NCI-H2171 (cell line): ENCODE data around the gene VAPB.

Source experiments
- DNase-seq: peaks from one replicate; lab custom pipeline; 2025; lab: John Stamatoyannopoulos, UW

The VAPB gene

GRCh38 chr20:58481481-58482021 lies 92.5 kb downstream of the VAPB start:
- no peak for DNase-seq

- DNase-seq, result no peak
Measured at GRCh38 chr20:58482416-58482815, 93.4 kb downstream of the VAPB start.

- no peak for DNase-seq
Measured at GRCh38 chr20:58483051-58483450, 94.0 kb downstream of the VAPB start.

- DNase-seq, result no peak
Measured at GRCh38 chr20:58483470-58483869, 94.4 kb downstream of the VAPB start.

- DNase-seq, result no peak
Measured at GRCh38 chr20:58485393-58485792, 96.4 kb downstream of the VAPB start.

GRCh38 chr20:58486207-58486606 lies 97.2 kb downstream of the VAPB start:
- DNase-seq, result no peak

GRCh38 chr20:58492074-58492718 lies 103.2 kb downstream of the VAPB start:
- DNase-seq, result no peak

- DNase-seq, result no peak
Measured at GRCh38 chr20:58492795-58493524, 103.9 kb downstream of the VAPB start.

- no peak for DNase-seq
Measured at GRCh38 chr20:58494923-58495622, 106.0 kb downstream of the VAPB start.

- DNase-seq, result no peak
Measured at GRCh38 chr20:58495623-58496428, 106.8 kb downstream of the VAPB start.

GRCh38 chr20:58496429-58496769 lies 107.4 kb downstream of the VAPB start:
- no peak for DNase-seq

GRCh38 chr20:58497076-58497641 lies 108.1 kb downstream of the VAPB start:
- no peak for DNase-seq

- no peak for DNase-seq
Measured at GRCh38 chr20:58497724-58498469, 108.9 kb downstream of the VAPB start.

- DNase-seq, result no peak
Measured at GRCh38 chr20:58498470-58499068, 109.5 kb downstream of the VAPB start.

- no peak for DNase-seq
Measured at GRCh38 chr20:58500256-58500655, 111.2 kb downstream of the VAPB start.
